Peyer's patch (tissue), 4 donors: ENCODE data around the gene UBE2J2.

ENCODE experiments used
- CTCF ChIP-seq, 6 experiments: fragments of 450-650 bp in 4 of 6; fragments of 200-600 bp in 2 of 6; sonication (generic) in 1 of 6; IDR thresholded peaks; one replicate each; pipeline ENCODE4 v1.5.1; 2017 to 2019; ENCODE audit warnings: antibody characterized with exemption in 6 of 6, mild to moderate bottlenecking in 3 of 6, moderate library complexity in 1 of 6
- POLR2A ChIP-seq, 2 donors: fragments of 450-650 bp; IDR thresholded peaks; one replicate each; pipeline ENCODE4 v1.5.1; 2017; ENCODE audit warnings: antibody characterized with exemption in 2 of 2, mild to moderate bottlenecking in 2 of 2, moderate library complexity in 2 of 2

GRCh38 chr1:1208713-1209433 lies 64.8 kb downstream of the UBE2J2 start:
- TF ChIP-seq POLR2A (IDR thresholded peaks at IDR 0.05) (no peak), CTCF (IDR thresholded peaks at IDR 0.05) (no peak)
